Astrocyte (in vitro differentiated cells and primary cell): Measurements from ENCODE around the gene AQP7.
"Not testable (repeated sequence)": the region's sequence is repeated elsewhere in the genome, so short reads cannot be mapped to it uniquely, and the experiment has no call there.

Experiments used
- CTCF ChIP-seq: IDR thresholded peaks from 2 replicates; pipeline ENCODE4 v1.5.1; 2011; ENCODE audit warnings: low read depth, mild to moderate bottlenecking, inconsistent platforms, low read length, moderate library complexity; ENCODE audit not compliant: insufficient read depth
- EZH2 ChIP-seq: IDR thresholded peaks from 2 replicates; pipeline ENCODE4 v1.6.1; 2012; ENCODE audit warnings: mild to moderate bottlenecking, low read length, inconsistent platforms; ENCODE audit not compliant: insufficient read depth

- TF ChIP-seq CTCF, EZH2: not testable (repeated sequence)
Observed at GRCh38 chr9:33392591-33393021, 9.8 kb downstream of the AQP7 start.
